HG03469 (cell line): ENCODE data around the gene GRIK4.

Source experiments
- ATAC-seq: cut with Tn5 transposase; IDR thresholded peaks from one replicate; pipeline ENCODE4 v1.9.1; 2021; ENCODE audit warnings: mild to moderate bottlenecking, moderate library complexity, moderate number of reproducible peaks; ENCODE audit not compliant: unreplicated experiment

GRIK4 gene

GRCh38 chr11:120869516-120870011 is 358.0 kb downstream of the GRIK4 start:
- ATAC-seq = no peak

- ATAC-seq = no peak
Observed at GRCh38 chr11:120871194-120871593, 359.6 kb downstream of the GRIK4 start.

DNA sequence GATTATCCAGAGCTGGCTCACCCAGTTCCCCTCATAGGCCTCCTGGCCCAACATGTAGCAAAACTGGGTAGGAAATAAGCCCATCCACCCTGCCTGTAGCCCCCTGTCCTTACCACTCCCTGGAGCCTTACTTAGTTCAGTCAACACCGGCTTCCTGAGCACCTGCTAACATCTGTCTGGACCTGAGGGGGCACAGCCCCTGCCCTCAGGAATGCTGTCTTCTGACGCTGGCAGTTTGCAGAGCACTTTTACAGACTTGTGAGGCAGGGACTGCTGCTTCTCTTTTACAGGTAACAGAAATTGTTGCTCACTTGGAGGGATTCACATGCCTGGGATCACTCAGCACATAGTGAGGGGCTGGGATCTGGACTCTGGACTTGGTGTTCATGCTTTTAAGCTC is 360.4 kb downstream of the GRIK4 start:
- no peak for ATAC-seq

GRCh38 chr11:120873966-120874735 is 362.6 kb downstream of the GRIK4 start:
- no peak for ATAC-seq

- ATAC-seq = no peak
Observed at GRCh38 chr11:120875986-120876385, 364.4 kb downstream of the GRIK4 start.

DNA sequence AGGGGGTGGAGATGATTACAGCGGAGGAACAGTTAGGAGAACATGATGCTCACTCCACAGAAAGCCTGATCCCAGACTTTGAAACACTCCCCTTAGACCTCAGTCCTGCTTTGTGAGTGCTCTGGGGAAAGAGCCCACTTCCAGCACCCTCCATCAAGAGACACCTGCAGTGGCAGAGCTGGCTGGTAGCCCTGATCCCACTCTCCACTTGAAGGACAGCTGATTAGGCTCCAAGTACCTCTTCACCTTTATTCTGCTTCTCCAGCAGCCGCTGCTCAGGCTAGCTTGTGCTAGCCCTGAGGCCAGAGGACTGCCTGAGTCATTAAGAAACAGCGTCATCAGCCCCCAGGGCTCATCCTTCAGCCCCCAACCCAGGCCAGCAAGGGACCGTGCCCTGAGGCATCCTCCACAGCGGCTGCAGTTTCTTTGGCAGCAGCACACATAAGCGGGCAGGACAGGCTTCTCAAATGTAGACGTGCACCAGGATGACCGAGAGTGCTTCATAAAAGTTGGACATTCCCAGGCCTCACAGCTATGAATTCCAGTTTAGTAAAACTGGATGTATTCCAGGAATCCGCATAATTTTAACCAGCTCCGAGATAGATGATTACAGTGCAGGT is 366.3 kb downstream of the GRIK4 start:
- ATAC-seq = no peak

- ATAC-seq = no peak
Observed at GRCh38 chr11:120878781-120879180, 367.2 kb downstream of the GRIK4 start.

- ATAC-seq = no peak
Observed at GRCh38 chr11:120880498-120881175, 369.1 kb downstream of the GRIK4 start.

GRCh38 chr11:120881596-120881995 is 370.0 kb downstream of the GRIK4 start:
- no peak for ATAC-seq

GRCh38 chr11:120882175-120882574 is 370.6 kb downstream of the GRIK4 start:
- no peak for ATAC-seq

DNA sequence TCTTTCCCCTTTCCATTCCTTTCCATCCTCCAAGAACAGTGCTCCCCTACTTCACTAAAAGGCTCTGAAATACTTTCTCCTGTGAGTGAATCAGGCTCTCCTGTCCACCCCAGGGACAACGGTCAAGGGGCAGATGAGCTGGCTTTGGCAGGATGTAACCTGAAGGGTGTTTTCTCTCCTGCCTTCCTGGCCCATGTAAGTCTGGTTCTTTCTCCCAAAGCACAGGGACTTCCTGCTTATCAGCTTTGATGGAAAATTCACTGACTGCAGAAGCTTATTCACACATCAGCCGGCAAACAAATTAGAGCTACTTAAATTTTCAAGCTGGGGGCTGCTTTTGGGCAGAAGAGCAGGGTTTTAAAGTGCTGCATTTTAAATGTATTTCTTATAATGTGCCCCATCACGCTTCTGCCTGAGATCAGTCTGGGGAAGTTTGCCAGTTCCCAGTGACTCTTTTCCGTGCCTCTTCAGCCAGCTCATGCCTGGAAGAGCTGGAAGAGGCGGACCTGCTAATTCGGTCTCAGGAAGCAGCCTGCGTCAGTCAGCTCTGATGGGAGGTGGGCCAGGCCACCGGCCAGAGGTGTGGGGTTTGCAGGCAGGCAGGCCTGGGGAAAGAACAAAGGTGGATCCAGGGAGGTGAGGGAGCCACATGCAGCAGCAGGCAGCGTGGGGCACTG is 372.0 kb downstream of the GRIK4 start:
- no peak for ATAC-seq

DNA sequence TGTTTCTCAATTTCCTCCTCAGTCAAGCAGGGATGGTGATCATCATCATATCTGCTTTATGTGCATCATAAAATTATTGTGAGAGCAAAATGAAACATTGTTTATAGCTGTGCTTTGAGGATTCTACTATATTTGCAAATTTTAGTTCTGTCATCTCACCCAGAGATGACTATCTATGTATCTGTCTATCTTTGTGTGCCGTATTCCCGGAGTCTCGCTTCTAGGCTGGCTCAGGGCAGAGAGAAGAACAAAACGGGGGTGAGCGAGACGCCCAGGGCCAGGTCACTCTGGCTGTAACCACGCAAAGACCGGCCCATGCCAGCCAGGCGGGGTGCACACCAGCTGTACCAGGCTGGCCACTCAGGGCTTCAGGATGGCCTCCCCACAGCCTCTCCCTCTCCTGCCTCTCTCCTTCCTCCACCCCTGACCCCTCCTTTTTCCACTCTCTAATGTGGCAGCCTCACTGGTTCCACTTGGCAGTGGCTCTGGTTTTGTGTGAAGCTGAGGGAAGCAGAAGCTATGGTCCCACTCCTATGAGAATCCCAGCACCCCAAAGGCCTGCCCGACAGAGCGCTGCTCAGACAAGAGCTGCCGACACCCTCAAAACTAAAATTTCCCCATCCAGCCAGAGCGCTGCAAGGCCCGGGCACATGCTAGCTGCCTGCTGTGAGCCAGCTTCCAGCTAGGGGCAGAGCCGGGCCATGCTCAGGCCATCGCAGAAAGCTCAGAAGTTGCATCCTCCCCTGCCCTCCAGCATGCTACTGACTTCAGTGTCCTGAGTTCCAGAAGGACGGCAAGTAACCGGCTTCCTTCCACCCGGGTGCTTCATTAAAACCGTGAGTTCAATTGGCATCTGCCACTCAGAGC is 372.8 kb downstream of the GRIK4 start:
- ATAC-seq = no peak

GRCh38 chr11:120890609-120891320 is 379.2 kb downstream of the GRIK4 start:
- no peak for ATAC-seq

DNA sequence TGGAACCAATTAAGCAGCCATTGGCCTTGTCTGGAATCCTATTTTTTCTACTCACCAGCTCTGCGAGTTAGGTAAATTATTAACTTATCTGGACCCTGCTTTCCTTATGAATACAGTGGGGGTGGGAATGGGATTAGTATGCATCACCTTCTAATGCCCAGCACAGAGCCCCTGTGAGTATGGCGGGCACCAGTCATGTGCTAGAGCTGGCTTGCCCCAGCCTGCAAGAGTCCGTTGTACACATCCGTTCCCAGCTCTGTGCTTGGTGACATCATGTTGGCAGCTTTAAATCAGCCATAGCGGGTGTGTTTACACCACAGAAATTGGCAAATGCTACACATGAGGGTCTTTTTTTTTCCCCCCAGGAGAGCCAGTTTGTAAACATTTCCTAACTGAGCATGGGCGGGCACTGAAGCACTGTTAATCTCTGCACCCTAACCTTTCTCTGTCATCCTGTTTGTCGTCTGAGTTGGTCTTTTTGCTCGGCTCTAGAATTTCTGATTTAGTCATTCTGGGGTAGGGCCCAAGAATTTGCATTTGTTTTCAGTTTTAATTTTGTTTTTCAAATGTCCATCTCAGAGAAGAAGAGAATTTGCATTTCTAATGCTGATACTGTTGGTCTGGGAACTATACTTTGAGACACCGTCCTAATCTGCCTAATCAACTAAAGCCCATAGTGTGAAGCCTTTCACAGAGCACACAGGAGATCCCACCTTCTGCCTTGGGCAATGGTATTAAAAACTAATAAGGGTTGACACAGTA is 382.1 kb downstream of the GRIK4 start:
- ATAC-seq = no peak

GRCh38 chr11:120894202-120894985 is 382.8 kb downstream of the GRIK4 start:
- ATAC-seq = no peak

DNA sequence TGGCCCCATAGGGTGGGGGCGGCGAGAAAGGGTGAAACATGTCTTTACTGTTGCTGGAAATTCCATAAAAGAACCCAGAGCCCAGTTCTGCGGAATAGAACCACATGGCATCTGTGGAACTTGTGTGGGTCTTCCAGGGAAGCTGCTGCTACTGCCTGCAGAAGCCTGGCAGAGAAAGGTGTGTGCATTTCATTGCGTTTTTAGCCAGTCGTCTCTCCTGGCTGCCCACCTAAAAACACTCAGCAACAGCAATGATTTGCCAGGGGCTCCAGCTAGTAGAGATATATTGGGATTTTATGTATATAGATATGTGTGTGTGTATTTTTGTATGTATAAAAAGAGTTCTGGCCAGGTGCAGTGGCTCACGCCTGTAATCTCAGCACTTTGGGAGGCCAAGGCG is 385.1 kb downstream of the GRIK4 start:
- ATAC-seq = no peak

DNA sequence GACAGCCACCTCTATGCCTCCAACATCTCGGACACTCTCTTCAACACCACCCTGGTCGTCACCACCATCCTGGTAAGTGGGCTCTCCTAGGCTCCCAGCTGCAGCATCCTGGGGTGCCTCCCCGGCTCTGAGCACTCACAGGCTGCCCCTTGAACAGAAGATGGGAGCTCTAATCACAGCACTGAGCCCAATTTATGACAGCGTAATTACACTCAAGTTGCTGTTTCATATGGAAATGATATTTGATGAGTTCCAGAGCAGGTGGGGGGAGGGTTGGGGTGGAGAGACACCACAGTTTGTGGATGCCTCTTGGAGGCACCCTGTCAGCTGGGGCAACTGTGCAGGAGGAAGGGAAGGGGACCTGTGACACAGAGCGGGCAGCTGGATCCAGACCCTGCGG is 387.0 kb downstream of the GRIK4 start:
- ATAC-seq = no peak

DNA sequence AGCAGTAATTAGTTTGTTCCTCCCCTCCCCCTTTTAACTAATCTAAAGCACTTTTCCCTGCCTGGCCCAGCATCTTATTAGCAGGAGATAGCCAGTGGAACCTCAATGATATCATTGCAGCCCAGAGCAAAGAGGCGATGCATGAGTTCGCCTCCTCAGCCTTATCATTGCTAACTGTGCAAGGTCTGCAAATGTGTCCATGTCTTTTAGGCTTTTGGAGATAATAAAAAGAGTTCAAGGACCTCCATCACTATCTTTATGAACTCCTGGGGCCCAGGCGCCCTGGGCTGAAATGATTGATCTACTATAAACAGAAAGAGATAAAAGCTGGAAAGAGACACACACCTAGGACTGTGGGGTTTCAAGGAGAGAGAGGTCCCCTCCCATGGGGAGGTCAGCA is 388.2 kb downstream of the GRIK4 start:
- no peak for ATAC-seq
